Activated CD8-positive, alpha-beta memory T cell treated with anti-CD3 and anti-CD28 coated beads, Interleukin-2, amount 10 ng/mL, durations not matched to agents 7 days and 5 days (primary cell): ENCODE data around the gene SFT2D2. TPM values are rescaled to one million over a fixed set of nuclear protein-coding genes. Genes with fewer than 3 reads are reported as not detected.

Experiments used
- ATAC-seq: fragments of 150-1000 bp; cut with Tn5 transposase; one replicate; pipeline ENCODE4 v1.10.0; 2021; ENCODE audit warnings: moderate library complexity
- CTCF ChIA-PET: fragments of 350-600 bp; sonication (Branson Sonifier 250); formaldehyde crosslinking; loops from one replicate; lab custom pipeline; 2021; ENCODE audit warnings: antibody characterized with exemption; lab: Charles Lee
- DNase-seq: peaks from one replicate; pipeline ENCODE4 v3.0.0-alpha.2; 2020
- H3K27ac Mint-ChIP-seq: one replicate; pipeline ENCODE4 v1.8.0; 2021; ENCODE audit warnings: mild to moderate bottlenecking, mixed read lengths
- H3K27me3 Mint-ChIP-seq: one replicate; pipeline ENCODE4 v1.8.0; 2021; ENCODE audit warnings: mixed read lengths
- H3K36me3 Mint-ChIP-seq: one replicate; pipeline ENCODE4 v1.8.0; 2021; ENCODE audit warnings: mild to moderate bottlenecking, mixed read lengths
- H3K4me1 Mint-ChIP-seq: one replicate; pipeline ENCODE4 v1.8.0; 2021; ENCODE audit warnings: mixed read lengths
- H3K4me3 Mint-ChIP-seq: one replicate; pipeline ENCODE4 v1.8.0; 2021; ENCODE audit warnings: mild to moderate bottlenecking, moderate library complexity, mixed read lengths
- H3K9me3 Mint-ChIP-seq: one replicate; pipeline ENCODE4 v1.8.0; 2022; ENCODE audit warnings: low read depth, mixed read lengths
- total RNA-seq, 2 experiments: library from RNA; stranded (reverse); gene quantifications; one replicate each; pipeline ENCODE4 v1.2.3, GENCODE V29; 2021

The SFT2D2 gene
- total RNA-seq, 2 experiments from 2014 or later, result 63.2 to 65.9 TPM

DNA sequence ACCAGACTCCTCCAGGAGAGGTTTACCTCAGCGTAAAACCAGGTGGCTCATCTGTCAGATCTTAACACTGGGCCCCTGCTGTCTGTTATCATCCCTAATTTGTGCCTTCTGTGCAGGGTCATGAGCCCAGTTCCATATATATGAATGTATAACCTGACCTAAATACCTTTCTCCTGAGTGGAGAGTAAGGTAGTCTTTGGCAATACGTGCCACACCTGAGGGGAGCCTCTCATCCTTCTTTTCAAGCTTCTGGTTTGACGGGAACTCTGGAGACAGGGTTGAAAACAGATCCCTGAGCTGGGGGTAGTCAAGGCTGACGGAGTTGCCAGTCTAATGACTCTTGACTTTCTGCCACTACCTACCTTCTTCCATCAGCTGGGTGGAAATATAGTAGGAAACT is 4.1 kb downstream of the SFT2D2 start:
- Mint-ChIP-seq H3K27me3 (no peaks in the 10 kb centered on the region), H3K36me3 (peaks cover 57% of the 10 kb centered on the region), H3K4me3 (no peak overlapping the region), H3K4me1 (peaks cover 52% of the 10 kb centered on the region), H3K9me3 (no peaks in the 10 kb centered on the region), H3K27ac (no peak overlapping the region)
- CTCF ChIA-PET, result no interaction called here
- DNase-seq, result no peak
- no peak for ATAC-seq

DNA sequence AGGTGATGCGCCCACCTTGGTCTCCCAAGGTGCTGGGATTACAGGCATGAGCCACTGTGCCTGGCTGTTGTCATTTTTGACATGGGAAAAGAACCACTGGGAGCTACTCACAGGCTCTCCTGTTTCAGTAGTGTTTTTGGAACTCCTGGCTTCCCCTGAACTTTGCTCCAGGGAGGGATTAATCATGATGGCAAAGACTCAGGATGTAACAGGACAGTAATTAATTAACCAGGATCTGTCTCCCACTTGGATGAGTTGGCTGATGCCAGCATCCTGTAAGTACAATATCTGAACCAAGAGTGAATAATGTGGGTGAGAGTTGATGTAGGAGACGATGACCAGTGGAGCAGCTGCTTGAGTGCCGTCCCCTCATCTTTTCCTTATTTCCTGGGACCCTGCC is 4.9 kb downstream of the SFT2D2 start:
- Mint-ChIP-seq H3K9me3 (no peaks in the 10 kb centered on the region), H3K36me3 (peaks cover 60% of the 10 kb centered on the region), H3K27ac (no peak overlapping the region), H3K4me3 (no peak overlapping the region), H3K4me1 (peaks cover 54% of the 10 kb centered on the region), H3K27me3 (no peaks in the 10 kb centered on the region)
- CTCF ChIA-PET, result no interaction called here
- no peak for DNase-seq
- no peak for ATAC-seq

DNA sequence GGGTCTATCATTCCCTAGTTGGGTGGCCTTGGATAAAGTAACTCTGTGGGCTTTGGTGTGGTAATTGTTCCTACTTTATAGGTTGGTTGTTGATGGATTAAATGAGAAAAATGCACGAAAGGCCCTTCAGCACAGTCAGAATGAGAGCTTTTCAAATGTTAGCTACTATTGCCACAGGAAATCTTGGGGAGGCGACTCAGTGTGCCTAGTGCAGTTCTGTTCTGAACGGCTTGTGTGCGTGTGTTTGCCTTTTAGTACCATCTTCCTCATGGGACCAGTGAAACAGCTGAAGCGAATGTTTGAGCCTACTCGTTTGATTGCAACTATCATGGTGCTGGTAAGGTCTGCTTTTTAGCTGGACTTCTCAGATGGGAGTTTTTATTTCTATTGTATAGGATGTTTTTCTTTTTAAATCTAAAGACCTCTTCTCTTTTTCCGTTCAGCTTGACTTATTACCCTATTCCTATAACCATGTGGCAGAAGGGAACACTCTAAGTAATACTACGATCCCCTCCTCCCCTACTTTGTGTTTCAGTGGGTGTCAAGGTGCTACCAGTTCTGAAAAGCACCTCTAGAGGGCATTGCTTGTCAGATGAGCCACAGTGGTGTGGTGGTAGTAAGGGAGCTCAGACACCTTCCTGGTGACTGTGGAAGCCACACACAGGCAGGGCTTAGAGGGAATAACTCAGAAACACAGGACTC is 9.2 kb downstream of the SFT2D2 start:
- DNase-seq (peak; percentile 73), ATAC-seq (peak; percentile 86)
- Mint-ChIP-seq H3K4me1 (peaks cover 52% of the 10 kb centered on the region), H3K36me3 (peaks cover 70% of the 10 kb centered on the region), H3K9me3 (no peaks in the 10 kb centered on the region), H3K27me3 (no peaks in the 10 kb centered on the region), H3K4me3 (no peak overlapping the region), H3K27ac (peak overlapping the region; percentile 77)
- CTCF ChIA-PET, result interaction anchor here (0.8 to 4.5 kb wide), 32 partner anchors 9 to 1114 kb away, joined by 3 to 65 read pairs (median 5); partner anchors contain the start of gene SFT2D2

DNA sequence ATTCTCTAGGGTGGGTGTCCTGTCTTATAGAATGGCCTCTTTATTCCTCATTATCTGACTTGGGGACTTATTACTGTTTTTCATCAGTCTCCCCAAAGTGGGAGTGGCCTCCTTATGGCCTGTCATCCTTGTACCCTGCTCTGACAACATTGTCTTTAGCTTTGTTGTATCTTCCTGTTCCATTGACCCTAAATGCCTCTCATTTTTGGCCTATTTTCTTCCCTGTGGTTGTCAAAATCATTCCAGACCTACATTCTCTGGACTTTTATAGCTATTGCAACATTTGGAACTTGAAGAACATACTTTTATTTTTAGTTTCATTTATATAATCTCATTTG is 9.7 kb downstream of the SFT2D2 start:
- H3K27me3 Mint-ChIP-seq, result no peaks in the 10 kb centered on the region
- no peaks in the 10 kb centered on the region for H3K9me3 Mint-ChIP-seq
- H3K27ac Mint-ChIP-seq, result peak overlapping the region; percentile 77
- DNase-seq (no peak), ATAC-seq (peak; percentile 45)
- no peak overlapping the region for H3K4me3 Mint-ChIP-seq
- H3K36me3 Mint-ChIP-seq, result peaks cover 75% of the 10 kb centered on the region
- H3K4me1 Mint-ChIP-seq, result peaks cover 52% of the 10 kb centered on the region
- CTCF ChIA-PET, result interaction anchor here (0.8 to 4.5 kb wide), 29 partner anchors 8 to 1113 kb away, joined by 3 to 65 read pairs (median 5); partner anchors contain the start of gene SFT2D2

DNA sequence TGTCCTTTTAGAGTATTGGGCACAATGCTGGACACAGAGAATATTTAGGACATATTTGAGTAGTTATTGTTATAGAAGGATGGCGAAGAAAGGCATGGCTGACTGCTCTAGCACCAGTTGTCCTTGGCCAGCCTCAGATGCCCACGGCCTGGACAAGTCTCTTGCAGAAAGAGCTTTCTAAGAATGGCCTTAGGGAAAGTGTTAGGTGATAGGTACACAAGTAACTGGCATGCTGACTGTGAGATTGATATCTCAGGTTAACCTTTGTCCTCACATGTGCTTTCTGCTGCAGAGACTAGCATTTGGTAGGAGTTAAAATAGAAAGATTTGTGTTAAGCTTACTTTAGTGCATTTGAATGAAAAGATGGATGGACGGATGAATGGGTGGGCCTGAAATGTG is 10.1 kb downstream of the SFT2D2 start:
- no peak overlapping the region for H3K4me3 Mint-ChIP-seq
- H3K4me1 Mint-ChIP-seq, result peaks cover 50% of the 10 kb centered on the region
- H3K9me3 Mint-ChIP-seq, result no peaks in the 10 kb centered on the region
- DNase-seq (no peak), ATAC-seq (no peak)
- CTCF ChIA-PET, result interaction anchor here (0.8 to 4.5 kb wide), 28 partner anchors 8 to 1113 kb away, joined by 3 to 65 read pairs (median 5); partner anchors contain the start of gene SFT2D2
- H3K27me3 Mint-ChIP-seq, result no peaks in the 10 kb centered on the region
- peak overlapping the region; percentile 73 for H3K27ac Mint-ChIP-seq
- H3K36me3 Mint-ChIP-seq, result peaks cover 79% of the 10 kb centered on the region

DNA sequence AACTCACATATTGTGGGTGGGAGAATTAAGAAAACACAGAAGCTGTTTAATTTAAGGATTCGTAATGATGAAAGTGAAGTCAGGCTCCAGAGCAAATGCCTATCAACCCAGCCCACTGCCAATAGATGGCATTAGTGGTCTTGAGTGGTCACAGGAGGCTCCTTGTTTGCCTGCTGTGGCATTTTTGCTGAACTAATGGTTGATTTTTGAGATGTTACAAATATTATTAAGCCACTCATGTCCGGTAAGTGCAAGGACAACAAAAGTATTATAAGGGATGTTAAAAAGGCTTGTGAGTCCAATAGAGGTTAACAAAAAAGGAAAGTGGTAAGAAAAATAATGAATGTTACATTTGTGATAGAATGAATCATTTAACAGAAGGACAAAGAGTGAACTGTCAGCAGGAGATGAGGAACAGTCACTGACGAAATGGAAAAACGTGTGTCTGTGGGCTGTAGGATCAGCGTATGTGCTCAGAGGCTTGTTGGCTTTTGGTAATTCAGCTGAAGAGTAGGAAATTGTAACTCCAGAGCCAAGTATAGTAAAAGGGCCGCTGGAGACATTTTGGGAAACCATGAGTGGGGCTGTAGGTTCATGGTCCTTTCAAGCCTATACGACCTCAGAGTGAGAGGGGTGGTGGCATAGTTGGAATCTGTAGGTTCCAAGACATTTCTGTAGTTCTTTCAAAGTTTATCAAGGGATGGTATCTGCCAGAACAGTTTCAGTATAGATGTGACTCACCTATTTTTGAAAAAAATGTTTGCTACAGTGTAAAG is 11.2 kb downstream of the SFT2D2 start:
- peaks cover 76% of the 10 kb centered on the region for H3K36me3 Mint-ChIP-seq
- peak overlapping the region; percentile 2 for H3K4me3 Mint-ChIP-seq
- DNase-seq, result peak; percentile 62
- no peaks in the 10 kb centered on the region for H3K9me3 Mint-ChIP-seq
- CTCF ChIA-PET, result interaction anchor here (0.5 to 4.5 kb wide), 4 partner anchors 11 to 105 kb away, joined by 3 to 50 read pairs (median 8); partner anchors contain the start of gene SFT2D2
- peak overlapping the region; percentile 73 for H3K27ac Mint-ChIP-seq
- ATAC-seq, result peak; percentile 79
- no peaks in the 10 kb centered on the region for H3K27me3 Mint-ChIP-seq
- H3K4me1 Mint-ChIP-seq, result peaks cover 51% of the 10 kb centered on the region

DNA sequence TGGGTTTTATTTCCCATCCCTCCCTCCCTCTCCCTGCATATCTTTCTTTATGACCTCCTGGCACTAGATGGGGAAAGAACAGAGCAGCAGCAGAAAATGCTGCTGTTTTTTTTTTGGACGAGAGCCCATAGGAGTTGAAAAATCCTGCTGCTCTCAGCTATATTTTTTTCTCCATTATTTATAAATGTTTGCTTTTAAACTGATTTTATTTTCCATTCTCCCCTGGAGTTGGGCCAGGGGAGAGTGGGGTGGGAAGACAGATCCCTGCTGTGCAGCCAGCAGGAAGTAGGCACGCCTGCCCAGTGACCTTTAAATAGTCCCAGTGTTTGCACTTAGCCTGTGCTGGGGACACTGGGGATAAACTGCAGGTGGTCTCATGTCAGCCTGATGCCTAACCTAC is 17.4 kb downstream of the SFT2D2 start:
- Mint-ChIP-seq H3K4me1 (peaks cover 46% of the 10 kb centered on the region), H3K9me3 (no peaks in the 10 kb centered on the region), H3K4me3 (no peak overlapping the region), H3K27me3 (no peaks in the 10 kb centered on the region), H3K27ac (peak overlapping the region; percentile 83), H3K36me3 (peaks cover 80% of the 10 kb centered on the region)
- no peak for DNase-seq
- CTCF ChIA-PET, result interaction anchor here (1.4 to 3.1 kb wide), 3 partner anchors 8 to 99 kb away, joined by 5 to 13 read pairs (median 9); partner anchors contain the start of gene SFT2D2
- ATAC-seq, result no peak

DNA sequence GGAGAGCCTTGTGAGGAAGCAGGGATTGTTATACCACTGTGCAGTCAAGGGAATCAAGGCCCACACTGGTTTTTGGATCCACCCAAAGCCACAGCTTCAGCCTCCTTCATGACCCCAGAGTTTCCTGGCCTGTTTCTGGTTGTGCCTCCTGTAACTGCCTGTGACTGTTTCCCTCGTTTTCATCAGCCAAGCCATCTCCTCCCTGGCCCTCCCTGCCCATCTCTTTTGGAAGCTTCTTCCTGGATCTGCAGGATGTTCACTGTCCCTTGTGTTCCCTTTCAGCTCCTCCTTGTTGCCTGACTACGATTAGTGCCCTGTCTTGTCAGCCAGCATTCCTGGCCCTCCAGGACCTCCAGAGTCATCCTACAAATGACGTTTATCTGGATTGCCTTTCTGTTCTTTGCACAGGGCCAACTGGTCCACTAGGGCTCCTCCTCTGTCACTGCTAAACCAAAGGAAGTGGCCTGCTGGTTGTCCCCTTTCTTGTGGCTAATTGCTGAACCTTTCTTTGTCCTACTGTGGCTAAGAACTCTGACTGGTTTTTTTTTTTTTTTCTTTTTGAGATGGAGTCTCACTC is 17.9 kb downstream of the SFT2D2 start:
- Mint-ChIP-seq H3K36me3 (peaks cover 83% of the 10 kb centered on the region), H3K9me3 (no peaks in the 10 kb centered on the region), H3K27me3 (no peaks in the 10 kb centered on the region), H3K27ac (peak overlapping the region; percentile 83), H3K4me3 (peak overlapping the region; percentile 12), H3K4me1 (peaks cover 45% of the 10 kb centered on the region)
- CTCF ChIA-PET, result interaction anchor here (0.7 to 3.1 kb wide), 4 partner anchors 8 to 455 kb away, joined by 4 to 13 read pairs (median 7); partner anchors contain the start of gene SFT2D2
- ATAC-seq, result peak; percentile 69
- DNase-seq, result peak; percentile 76

DNA sequence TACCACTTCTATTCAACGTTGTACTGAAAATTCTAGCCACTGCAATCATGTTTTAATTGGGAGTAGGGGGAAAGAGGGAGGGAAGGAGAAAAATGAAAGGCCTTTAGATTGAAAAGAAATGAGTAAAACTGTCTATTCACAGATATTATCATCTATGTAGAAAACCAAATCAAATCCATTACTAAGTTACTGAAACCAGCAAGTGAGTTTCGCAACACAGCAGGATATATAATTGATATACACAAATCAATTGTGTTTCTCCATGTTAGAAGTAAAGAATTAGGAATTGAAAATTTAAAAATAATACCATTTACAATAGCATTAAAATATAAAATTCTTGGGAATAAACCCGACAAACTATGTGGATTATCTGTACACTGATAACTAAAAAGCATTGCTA is 19.2 kb downstream of the SFT2D2 start:
- H3K4me3 Mint-ChIP-seq, result no peak overlapping the region
- H3K4me1 Mint-ChIP-seq, result peaks cover 46% of the 10 kb centered on the region
- H3K36me3 Mint-ChIP-seq, result peaks cover 84% of the 10 kb centered on the region
- DNase-seq (no peak), ATAC-seq (no peak)
- no peaks in the 10 kb centered on the region for H3K9me3 Mint-ChIP-seq
- CTCF ChIA-PET, result interaction anchor here (1.0 to 1.7 kb wide), 3 partner anchors 11 to 77 kb away, joined by 3 to 5 read pairs (median 5); no protein-coding TSS in a partner anchor
- no peaks in the 10 kb centered on the region for H3K27me3 Mint-ChIP-seq
- peak overlapping the region; percentile 3 for H3K27ac Mint-ChIP-seq

DNA sequence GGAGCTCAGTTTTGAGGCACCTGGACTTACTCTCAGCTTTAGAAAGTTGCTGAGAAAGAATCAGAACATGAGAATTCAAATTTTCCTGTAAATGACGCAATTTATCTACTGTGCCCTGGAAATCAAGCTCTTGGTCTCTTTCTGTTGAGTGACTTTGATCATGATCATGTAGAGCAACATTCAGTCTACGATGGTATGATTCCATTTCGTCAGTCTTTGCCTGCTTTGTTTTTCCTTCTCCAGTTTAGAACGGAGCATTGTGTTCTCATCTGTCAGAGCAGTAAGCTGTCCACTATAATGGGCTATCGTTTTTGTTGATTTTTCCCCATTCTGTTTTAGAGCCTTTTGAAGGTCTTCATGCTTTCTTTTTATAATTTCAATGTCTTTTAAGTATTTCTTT is 20.7 kb downstream of the SFT2D2 start:
- ATAC-seq, result no peak
- Mint-ChIP-seq H3K4me3 (no peak overlapping the region), H3K36me3 (peaks cover 85% of the 10 kb centered on the region), H3K27ac (no peak overlapping the region), H3K9me3 (no peaks in the 10 kb centered on the region), H3K4me1 (peaks cover 49% of the 10 kb centered on the region), H3K27me3 (no peaks in the 10 kb centered on the region)
- CTCF ChIA-PET, result interaction anchor here (1.1 to 1.7 kb wide), 4 partner anchors 11 to 67 kb away, joined by 3 to 6 read pairs (median 6); no protein-coding TSS in a partner anchor
- DNase-seq, result no peak

DNA sequence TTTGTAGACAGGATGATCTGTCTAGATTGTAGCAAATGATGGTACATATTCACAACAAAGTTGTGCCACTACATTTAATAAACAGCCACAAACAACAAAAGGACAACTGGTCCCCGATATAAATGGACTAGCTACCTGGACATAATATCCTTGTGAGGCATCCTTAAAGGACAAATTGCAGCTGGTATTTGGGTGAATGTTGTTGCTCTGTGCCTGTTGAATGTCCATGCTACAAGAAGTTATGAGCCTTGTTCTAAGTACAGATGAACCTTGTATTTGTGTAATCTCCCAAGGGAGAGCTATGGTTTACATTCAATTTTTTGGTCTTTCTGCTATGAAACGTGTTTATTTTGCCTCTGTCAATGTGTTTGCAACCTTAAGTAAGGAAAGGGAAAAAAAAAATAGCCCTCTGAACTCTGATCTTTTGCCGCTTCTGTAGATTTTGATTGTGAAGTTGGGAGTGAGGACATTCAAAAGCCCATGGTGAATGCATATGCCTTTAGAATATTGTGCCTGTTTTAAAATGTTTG is 26.5 kb downstream of the SFT2D2 start:
- no peak for ATAC-seq
- peaks cover 14% of the 10 kb centered on the region for H3K4me1 Mint-ChIP-seq
- no peak for DNase-seq
- H3K4me3 Mint-ChIP-seq, result no peak overlapping the region
- no peak overlapping the region for H3K27ac Mint-ChIP-seq
- H3K27me3 Mint-ChIP-seq, result no peaks in the 10 kb centered on the region
- H3K36me3 Mint-ChIP-seq, result peaks cover 85% of the 10 kb centered on the region
- peaks cover 10% of the 10 kb centered on the region for H3K9me3 Mint-ChIP-seq
- CTCF ChIA-PET, result interaction anchor here (1.5 to 4.3 kb wide), 2 partner anchors 17 to 44 kb away, joined by 3 to 11 read pairs; no protein-coding TSS in a partner anchor

DNA sequence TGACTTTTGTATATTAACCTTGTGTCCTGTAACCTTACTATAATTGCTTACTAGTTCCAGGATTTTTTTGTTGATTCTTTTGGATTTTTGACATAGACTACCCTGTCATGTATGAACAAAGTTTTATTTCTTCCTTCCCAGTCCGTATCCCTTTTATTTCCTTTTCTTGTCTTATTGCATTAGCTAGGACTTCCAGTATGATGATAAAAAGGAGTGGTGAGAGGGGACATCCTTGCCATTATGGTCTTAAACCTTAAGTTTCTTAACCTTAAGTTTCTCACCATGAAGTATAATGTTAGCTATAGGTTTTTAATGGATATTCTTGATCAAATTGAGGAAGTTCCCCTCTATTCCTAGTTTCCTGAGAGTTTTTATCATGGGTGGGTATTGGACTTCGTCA is 30.4 kb downstream of the SFT2D2 start:
- Mint-ChIP-seq H3K27me3 (no peaks in the 10 kb centered on the region), H3K27ac (no peak overlapping the region), H3K4me1 (peaks cover 4% of the 10 kb centered on the region), H3K9me3 (peaks cover 10% of the 10 kb centered on the region), H3K4me3 (no peak overlapping the region), H3K36me3 (peaks cover 72% of the 10 kb centered on the region)
- no peak for DNase-seq
- no peak for ATAC-seq
- CTCF ChIA-PET, result interaction anchor here (1.0 kb wide), 2 partner anchors 11 to 31 kb away, joined by 3 read pairs; partner anchors contain the start of gene SFT2D2

DNA sequence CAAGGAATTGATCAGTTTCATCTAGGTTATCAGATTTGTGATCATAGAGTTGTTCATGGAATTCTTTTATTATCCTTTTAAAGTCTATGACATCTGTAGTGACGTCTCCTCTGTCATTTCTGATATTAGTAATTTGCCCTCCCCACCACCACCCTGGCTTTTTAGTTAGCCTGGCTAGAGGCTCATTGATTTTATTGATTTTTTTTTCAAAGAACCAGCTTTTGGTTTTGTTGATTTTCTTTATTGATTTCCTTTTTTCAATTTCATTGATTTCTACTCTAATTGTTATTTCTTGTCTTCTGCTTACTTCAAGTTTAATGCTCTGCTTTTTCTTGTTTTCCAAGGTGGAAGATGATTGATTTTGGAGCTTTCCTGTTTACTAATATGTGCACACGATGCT is 31.6 kb downstream of the SFT2D2 start:
- CTCF ChIA-PET, result no interaction called here
- Mint-ChIP-seq H3K27me3 (no peaks in the 10 kb centered on the region), H3K27ac (no peak overlapping the region), H3K36me3 (peaks cover 69% of the 10 kb centered on the region), H3K4me1 (peaks cover 4% of the 10 kb centered on the region), H3K9me3 (peaks cover 10% of the 10 kb centered on the region), H3K4me3 (no peak overlapping the region)
- ATAC-seq, result no peak
- DNase-seq, result no peak
